Femur (tissue), 1 donor: ENCODE data around the gene GLIS1.

ENCODE experiments used
- DNase-seq: peaks from one replicate; pipeline ENCODE4 v3.0.0-alpha.2; 2017

The GLIS1 gene

GRCh38 chr1:53629101-53629691 is 109.8 kb downstream of the GLIS1 start:
- no peak for DNase-seq

GRCh38 chr1:53628286-53628955 is 110.5 kb downstream of the GLIS1 start:
- no peak for DNase-seq

- DNase-seq, result no peak
These were observed 111.3 kb downstream of the GLIS1 start for GRCh38 chr1:53627666-53628065.

GRCh38 chr1:53627031-53627430 is 111.9 kb downstream of the GLIS1 start:
- DNase-seq, result no peak

- no peak for DNase-seq
These were observed 112.3 kb downstream of the GLIS1 start for GRCh38 chr1:53626616-53627015.

GRCh38 chr1:53625766-53626520 is 113.0 kb downstream of the GLIS1 start:
- no peak for DNase-seq

- DNase-seq, result no peak
These were observed 113.9 kb downstream of the GLIS1 start for GRCh38 chr1:53625049-53625448.

GRCh38 chr1:53622531-53622930 is 116.4 kb downstream of the GLIS1 start:
- no peak for DNase-seq

- DNase-seq, result no peak
These were observed 117.8 kb downstream of the GLIS1 start for GRCh38 chr1:53621144-53621543.

- no peak for DNase-seq
These were observed 118.7 kb downstream of the GLIS1 start for GRCh38 chr1:53620061-53620855.

GRCh38 chr1:53619367-53620060 is 119.5 kb downstream of the GLIS1 start:
- DNase-seq, result no peak

GRCh38 chr1:53618500-53619366 is 120.2 kb downstream of the GLIS1 start:
- DNase-seq, result no peak

- no peak for DNase-seq
These were observed 121.0 kb downstream of the GLIS1 start for GRCh38 chr1:53617851-53618499.

GRCh38 chr1:53617382-53617781 is 121.6 kb downstream of the GLIS1 start:
- DNase-seq, result no peak

- DNase-seq, result no peak
These were observed 122.0 kb downstream of the GLIS1 start for GRCh38 chr1:53616927-53617326.

GRCh38 chr1:53616511-53616910 is 122.5 kb downstream of the GLIS1 start:
- no peak for DNase-seq

GRCh38 chr1:53615101-53615500 is 123.9 kb downstream of the GLIS1 start:
- no peak for DNase-seq

GRCh38 chr1:53614231-53615021 is 124.5 kb downstream of the GLIS1 start:
- no peak for DNase-seq

GRCh38 chr1:53608676-53609075 is 130.3 kb downstream of the GLIS1 start:
- no peak for DNase-seq

GRCh38 chr1:53608071-53608470 is 130.9 kb downstream of the GLIS1 start:
- DNase-seq, result no peak
